Measurements from ENCODE around the gene ABCB4. TPM values are rescaled to one million over a fixed set of nuclear protein-coding genes. Genes with fewer than 3 reads are reported as not detected.

Gene ABCB4
- total RNA-seq, 1 experiment from 2014 or later = 0.20 TPM

DNA sequence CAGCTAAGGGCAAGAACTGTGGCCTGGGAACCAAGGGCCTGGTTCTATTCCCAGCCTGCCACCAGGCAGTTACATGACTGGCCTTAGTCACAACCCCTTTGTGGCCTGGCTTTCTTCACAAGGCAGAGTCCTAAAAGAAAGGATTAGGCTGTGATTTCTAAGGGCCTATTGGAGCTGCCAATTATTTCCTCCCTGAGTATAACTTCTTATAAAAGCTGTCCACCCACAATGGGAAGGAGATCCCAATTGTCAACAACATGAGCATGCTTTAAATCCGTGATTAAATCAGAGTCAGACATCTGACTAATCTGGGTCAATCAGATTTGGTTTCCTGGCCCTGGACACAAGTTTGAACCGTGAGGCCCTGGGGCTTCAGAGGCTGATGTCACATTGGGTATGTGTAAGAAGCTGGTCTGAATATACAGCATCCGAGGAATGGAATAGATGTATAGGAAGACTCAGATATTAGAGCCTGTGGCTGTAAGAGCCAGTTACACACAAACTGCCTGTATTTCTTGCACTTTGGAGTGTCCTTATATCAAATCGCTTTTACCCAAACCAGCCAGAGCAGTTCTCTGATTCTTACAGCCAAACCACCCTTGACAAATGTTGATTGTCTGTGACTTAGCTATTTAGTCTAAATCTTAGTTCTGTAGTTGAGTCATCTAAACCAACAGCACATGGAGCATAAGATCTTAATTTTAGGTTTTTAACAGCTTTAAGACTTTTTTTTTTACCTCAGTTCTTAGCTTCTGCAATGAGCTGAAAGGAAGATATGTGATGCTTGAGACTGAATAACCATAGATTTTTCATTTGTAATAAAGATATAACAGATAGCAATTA, 61.3 kb downstream of the ABCB4 start:
- no peaks in the 10 kb centered on the region for H3K36me3 Mint-ChIP-seq (ENCODE audit: insufficient read depth in 1 of 3, low read depth in 3 of 3)
- no peaks in the 10 kb centered on the region for H3K27me3 Mint-ChIP-seq (ENCODE audit: low read depth)
- Histone ChIP-seq H4K91ac (ENCODE audit: insufficient read length, low read depth, low read length) (no peak overlapping the region), H3K4ac (ENCODE audit: low read depth, low read length) (no peak overlapping the region), H3K23ac (ENCODE audit: insufficient read length, low read depth, low read length) (no peak overlapping the region), H3K9me3 (ENCODE audit: control insufficient read depth, low read depth, low read length) (no peaks in the 10 kb centered on the region), H3K4me2 (ENCODE audit: insufficient read depth, insufficient read length, low read length) (no peak overlapping the region), H3K4me1 (ENCODE audit: insufficient read depth, low read length) (no peaks in the 10 kb centered on the region), H3K56ac (ENCODE audit: insufficient read length, low read depth, low read length) (no peak overlapping the region), H2BK5ac (ENCODE audit: insufficient read length, low read length) (no peak overlapping the region), H4K5ac (ENCODE audit: insufficient read length, low read depth, low read length) (no peak overlapping the region), H3K9ac (ENCODE audit: extremely low read depth, insufficient read length, low read length) (no peak overlapping the region), H3K23me2 (ENCODE audit: insufficient read length, low read depth, low read length, poor library complexity, severe bottlenecking) (no peaks in the 10 kb centered on the region), H2AFZ (ENCODE audit: low read length) (no peak overlapping the region), H2BK15ac (ENCODE audit: low read depth, low read length) (no peak overlapping the region), H3K27ac (ENCODE audit: insufficient read length, low read depth, low read length) (no peak overlapping the region), H3K79me1 (ENCODE audit: insufficient read depth, low read depth, low read length, poor library complexity, severe bottlenecking) (no peaks in the 10 kb centered on the region), H2BK120ac (ENCODE audit: low read depth, low read length, poor library complexity, severe bottlenecking) (no peak overlapping the region), H4K8ac (replicated peaks; ENCODE audit: insufficient read length, low read depth, low read length) (no peak overlapping the region), H3T11ph (ENCODE audit: low read length) (no peak overlapping the region), H4K20me1 (ENCODE audit: control insufficient read depth, insufficient read depth, insufficient read length) (no peaks in the 10 kb centered on the region), H3K27me3 (ENCODE audit: insufficient read depth, low read length) (no peaks in the 10 kb centered on the region), H2BK12ac (ENCODE audit: insufficient read length, low read depth, low read length) (no peak overlapping the region), H3K14ac (ENCODE audit: insufficient read depth, low read length) (no peak overlapping the region), H3K18ac (ENCODE audit: insufficient read length, low read depth, low read length) (no peak overlapping the region), H2BK20ac (ENCODE audit: low read depth, low read length, poor library complexity, severe bottlenecking) (no peak overlapping the region), H3K79me2 (ENCODE audit: insufficient read depth, low read length) (no peaks in the 10 kb centered on the region), H2AK5ac (ENCODE audit: insufficient read length, low read length) (no peak overlapping the region)
- H3K27ac Mint-ChIP-seq = no peak overlapping the region
- no peak for DNase-seq
- no peak overlapping the region for H3K4me3 Mint-ChIP-seq
- no CpG with 5 or more reads among the region's 4 CpGs for WGBS (ENCODE audit: extremely low coverage, insufficient read length, low lambda C conversion rate)
- no peaks in the 10 kb centered on the region for H3K9me3 Mint-ChIP-seq
- no peaks in the 10 kb centered on the region for H3K4me1 Mint-ChIP-seq
- TF ChIP-seq, protein P1, sequence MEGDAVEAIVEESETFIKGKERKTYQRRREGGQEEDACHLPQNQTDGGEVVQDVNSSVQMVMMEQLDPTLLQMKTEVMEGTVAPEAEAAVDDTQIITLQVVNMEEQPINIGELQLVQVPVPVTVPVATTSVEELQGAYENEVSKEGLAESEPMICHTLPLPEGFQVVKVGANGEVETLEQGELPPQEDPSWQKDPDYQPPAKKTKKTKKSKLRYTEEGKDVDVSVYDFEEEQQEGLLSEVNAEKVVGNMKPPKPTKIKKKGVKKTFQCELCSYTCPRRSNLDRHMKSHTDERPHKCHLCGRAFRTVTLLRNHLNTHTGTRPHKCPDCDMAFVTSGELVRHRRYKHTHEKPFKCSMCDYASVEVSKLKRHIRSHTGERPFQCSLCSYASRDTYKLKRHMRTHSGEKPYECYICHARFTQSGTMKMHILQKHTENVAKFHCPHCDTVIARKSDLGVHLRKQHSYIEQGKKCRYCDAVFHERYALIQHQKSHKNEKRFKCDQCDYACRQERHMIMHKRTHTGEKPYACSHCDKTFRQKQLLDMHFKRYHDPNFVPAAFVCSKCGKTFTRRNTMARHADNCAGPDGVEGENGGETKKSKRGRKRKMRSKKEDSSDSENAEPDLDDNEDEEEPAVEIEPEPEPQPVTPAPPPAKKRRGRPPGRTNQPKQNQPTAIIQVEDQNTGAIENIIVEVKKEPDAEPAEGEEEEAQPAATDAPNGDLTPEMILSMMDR (conservative IDR thresholded peaks at IDR 0.05) = no peak
